Right ventricle myocardium superior (tissue), 1 donor: ENCODE results near the gene DEFB108B. TPM values are rescaled to one million over a fixed set of nuclear protein-coding genes. Genes with fewer than 3 reads are reported as not detected.
"Not testable (repeated sequence)": the region's sequence is repeated elsewhere in the genome, so short reads cannot be mapped to it uniquely, and the experiment has no call there.

Experiments used
- ATAC-seq: fragments of 200-7000 bp; cut with Tn5 transposase; one replicate; pipeline ENCODE4 v1.9.1; 2020; ENCODE audit warnings: mild to moderate bottlenecking; ENCODE audit not compliant: poor library complexity
- DNase-seq: peaks from one replicate; pipeline ENCODE4 v3.0.0-alpha.2; 2020
- intact Hi-C: fragments of 100-400 bp; cut with DNase I; formaldehyde crosslinking; loops from one replicate; pipeline ENCODE4 v1.11.2; 2022
- total RNA-seq: library from RNA; stranded (reverse); fragmentation: NEBNext Ultra II Directional; extraction: Animal tissue kit (Norgen Biotek cat#: 25700); gene quantifications from one replicate; pipeline ENCODE4 v1.2.1, GENCODE V29; 2021
- donor health status: DM: no; HTN: yes; CAD: no; lungs with severe emphysema.

DEFB108B gene
- total RNA-seq, 1 donor from 2014 or later: not detected

- ATAC-seq, DNase-seq, intact Hi-C loops: not testable (repeated sequence)
Measured at GRCh38 chr11:71885806-71886205, 52.8 kb downstream of the DEFB108B start.

Other genes with a start within 250 kb of the DEFB108B start
- not detected for gene DEFB131B, start 45.3 kb downstream of the DEFB108B start, total RNA-seq
- gene XNDC1N, start 95.4 kb downstream of the DEFB108B start, total RNA-seq: 2.7 TPM
- gene RNF121, start 95.8 kb downstream of the DEFB108B start, total RNA-seq: 18.4 TPM
- gene IL18BP, start 165.7 kb downstream of the DEFB108B start, total RNA-seq: 3.7 TPM
- 75.0 TPM for gene NUMA1, start 247.3 kb downstream of the DEFB108B start, total RNA-seq
- gene LRRC51, start 247.7 kb downstream of the DEFB108B start, total RNA-seq: 6.4 TPM